ENCODE results near the gene THOC2.

THOC2 gene

DNA sequence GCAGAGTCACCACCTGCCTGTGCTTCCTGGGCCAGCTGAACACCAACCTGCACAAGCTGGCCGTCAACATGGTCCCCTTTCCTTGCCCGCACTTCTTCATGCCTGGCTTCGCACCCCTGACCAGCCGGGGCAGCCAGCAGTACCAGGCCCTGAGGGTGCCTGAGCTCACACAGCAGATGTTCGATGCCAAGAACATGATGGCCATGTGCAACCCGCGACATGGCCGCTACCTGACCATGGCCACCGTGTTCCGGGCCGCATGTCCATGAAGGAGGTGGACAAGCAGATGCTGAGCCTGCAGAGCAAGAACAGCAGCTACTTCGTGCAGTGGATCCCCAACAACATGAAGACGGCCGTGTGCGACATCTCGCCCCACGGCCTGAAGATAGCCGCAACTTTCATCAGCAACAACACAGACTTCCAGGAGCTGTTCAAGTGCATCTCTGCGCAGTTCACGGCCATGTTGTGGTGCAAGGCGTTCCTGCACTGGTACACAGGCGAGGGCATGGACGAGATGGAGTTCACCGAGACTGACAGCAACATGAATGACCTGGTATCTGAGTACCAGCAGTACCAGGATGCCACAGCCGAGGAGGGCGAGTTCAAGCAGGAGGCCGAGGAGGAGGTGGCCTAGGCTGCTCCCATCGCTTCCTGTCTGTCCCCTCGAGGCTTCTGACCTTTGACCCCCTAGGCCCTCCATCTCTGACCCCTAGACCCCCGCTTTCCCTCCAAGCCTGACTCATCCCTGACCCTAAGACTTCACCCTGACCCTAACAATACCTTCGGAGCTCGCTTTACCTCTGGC, 170.3 kb downstream of the THOC2 start:
- Histone ChIP-seq H3K9me3 (no peaks in the 10 kb centered on the region), H3K36me3 (replicated peaks) (no peaks in the 10 kb centered on the region), H3K4me1 (peaks cover 2% of the 10 kb centered on the region), H3K27me3 (ENCODE audit: low read depth) (no peaks in the 10 kb centered on the region), H3K4me3 (no peak overlapping the region)
- no peak for DNase-seq (ENCODE audit: low spot score in 2 of 2)
- in situ Hi-C loops (cut with MboI; ENCODE audit: low sequenced_read_pairs): no loop called here

DNA sequence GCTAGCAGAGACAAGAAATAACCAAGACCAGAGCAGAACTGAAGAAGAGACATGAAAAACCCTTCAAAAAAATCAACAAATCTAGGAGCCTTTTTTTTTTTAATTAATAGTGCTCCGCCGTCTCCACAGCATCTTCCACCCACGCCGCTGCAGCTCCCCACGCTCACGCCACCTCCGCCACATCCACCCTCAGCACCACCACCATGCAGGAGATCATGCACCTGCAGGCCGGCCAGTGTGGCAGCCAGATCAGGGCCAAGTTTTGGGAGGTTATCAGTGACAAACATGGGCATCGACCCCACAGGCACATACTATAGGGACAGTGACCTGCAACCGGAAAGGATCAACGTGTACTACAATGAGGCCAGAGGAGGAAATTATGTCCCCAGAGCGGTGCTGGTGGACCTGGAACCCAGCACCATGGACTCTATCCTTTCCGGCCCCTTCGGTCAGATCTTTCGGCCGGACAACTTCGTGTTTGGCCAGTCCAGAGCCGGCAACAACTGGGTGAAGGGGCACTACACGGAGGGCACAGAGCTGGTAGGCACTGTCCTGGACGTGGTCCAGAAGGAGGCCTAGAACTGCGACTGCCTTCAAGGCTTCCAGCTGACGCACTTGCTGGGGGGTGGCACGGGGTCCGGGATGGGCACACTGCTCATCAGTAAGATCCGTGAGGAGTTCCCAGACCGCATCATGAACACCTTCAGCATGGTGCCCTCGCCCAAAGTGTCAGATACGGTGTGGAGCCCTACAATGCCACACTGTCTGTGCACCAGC, 171.2 kb downstream of the THOC2 start:
- peaks cover 12% of the 10 kb centered on the region for H3K4me1 ChIP-seq
- H3K4me3 ChIP-seq: no peak overlapping the region
- no peaks in the 10 kb centered on the region for H3K27me3 ChIP-seq (ENCODE audit: low read depth)
- no peaks in the 10 kb centered on the region for H3K36me3 ChIP-seq (replicated peaks)
- H3K9me3 ChIP-seq: no peaks in the 10 kb centered on the region
- DNase-seq (ENCODE audit: low spot score in 2 of 2): no peak
- in situ Hi-C loops (cut with MboI; ENCODE audit: low sequenced_read_pairs): no loop called here

DNA sequence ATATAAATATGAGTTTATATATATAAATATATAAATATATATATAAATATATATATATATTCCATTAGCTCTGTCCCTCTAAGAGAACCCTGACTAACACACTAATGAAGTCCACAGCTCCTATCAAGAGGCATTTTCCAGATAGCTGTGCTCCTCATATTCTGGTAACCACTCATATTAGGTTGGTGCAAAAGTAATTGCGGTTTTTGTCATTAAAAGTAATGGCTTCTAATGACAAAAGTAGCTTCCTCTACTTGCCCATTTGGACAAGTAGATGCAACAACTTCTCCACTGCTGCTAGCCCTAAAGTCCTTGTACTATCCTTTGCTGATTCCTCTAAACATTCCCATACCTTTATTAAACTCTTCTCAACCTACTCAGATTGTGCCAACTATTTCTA, 182.0 kb downstream of the THOC2 start:
- Histone ChIP-seq H3K4me3 (no peak overlapping the region), H3K36me3 (replicated peaks) (no peaks in the 10 kb centered on the region), H3K9me3 (no peaks in the 10 kb centered on the region), H3K4me1 (peaks cover 13% of the 10 kb centered on the region), H3K27me3 (ENCODE audit: low read depth) (no peaks in the 10 kb centered on the region)
- no peak for DNase-seq (ENCODE audit: low spot score in 2 of 2)
- in situ Hi-C loops (cut with MboI; ENCODE audit: low sequenced_read_pairs): no loop called here

Data from HAP-1 (cell line).